ENCODE data around the gene RYR2.

The RYR2 gene

GRCh38 chr1:237032029-237032428 is 10.0 kb upstream of the RYR2 start:
- no peak for DNase-seq (ENCODE audit: low read depth)

GRCh38 chr1:237033061-237033460 is 8.9 kb upstream of the RYR2 start:
- no peak for DNase-seq (ENCODE audit: low read depth)

- no peak for DNase-seq (ENCODE audit: low read depth)
Observed at GRCh38 chr1:237033804-237034203, 8.2 kb upstream of the RYR2 start.

GRCh38 chr1:237035759-237036158 is 6.2 kb upstream of the RYR2 start:
- no peak for DNase-seq (ENCODE audit: low read depth)

- DNase-seq (ENCODE audit: low read depth) = no peak
Observed at GRCh38 chr1:237038211-237038610, 3.8 kb upstream of the RYR2 start.

- no peak for DNase-seq (ENCODE audit: low read depth)
Observed at GRCh38 chr1:237040823-237041222, 1.2 kb upstream of the RYR2 start.

- DNase-seq (ENCODE audit: low read depth) = no peak
Observed at GRCh38 chr1:237041461-237041794, 556 bp upstream of the RYR2 start.

GRCh38 chr1:237042526-237042891 is 525 bp downstream of the RYR2 start:
- DNase-seq (ENCODE audit: low read depth) = no peak

- no peak for DNase-seq (ENCODE audit: low read depth)
Observed at GRCh38 chr1:237042892-237043576, 1.1 kb downstream of the RYR2 start.

- no peak for DNase-seq (ENCODE audit: low read depth)
Observed at GRCh38 chr1:237043846-237044636, 2.1 kb downstream of the RYR2 start.

- no peak for DNase-seq (ENCODE audit: low read depth)
Observed at GRCh38 chr1:237045278-237046016, 3.5 kb downstream of the RYR2 start.

GRCh38 chr1:237048803-237049202 is 6.8 kb downstream of the RYR2 start:
- DNase-seq (ENCODE audit: low read depth) = no peak

GRCh38 chr1:237050185-237050584 is 8.2 kb downstream of the RYR2 start:
- no peak for DNase-seq (ENCODE audit: low read depth)

GRCh38 chr1:237050915-237051314 is 8.9 kb downstream of the RYR2 start:
- no peak for DNase-seq (ENCODE audit: low read depth)

- DNase-seq (ENCODE audit: low read depth) = no peak
Observed at GRCh38 chr1:237054313-237054712, 12.3 kb downstream of the RYR2 start.

- DNase-seq (ENCODE audit: low read depth) = no peak
Observed at GRCh38 chr1:237058470-237058869, 16.5 kb downstream of the RYR2 start.

- no peak for DNase-seq (ENCODE audit: low read depth)
Observed at GRCh38 chr1:237059244-237059643, 17.3 kb downstream of the RYR2 start.

- DNase-seq (ENCODE audit: low read depth) = no peak
Observed at GRCh38 chr1:237062976-237063375, 21.0 kb downstream of the RYR2 start.

- no peak for DNase-seq (ENCODE audit: low read depth)
Observed at GRCh38 chr1:237065903-237066302, 23.9 kb downstream of the RYR2 start.

- no peak for DNase-seq (ENCODE audit: low read depth)
Observed at GRCh38 chr1:237070519-237070918, 28.5 kb downstream of the RYR2 start.

- no peak for DNase-seq (ENCODE audit: low read depth)
Observed at GRCh38 chr1:237071641-237072420, 29.8 kb downstream of the RYR2 start.

- no peak for DNase-seq (ENCODE audit: low read depth)
Observed at GRCh38 chr1:237074371-237075117, 32.6 kb downstream of the RYR2 start.

Data from stimulated activated CD8-positive, alpha-beta memory T cell treated with anti-CD3 and anti-CD28 coated beads, Interleukin-7, amount 100 ng/mL, for 24 hours (primary cell).